GM23248 (cell line): ENCODE results near the gene FGL2. TPM values are rescaled to one million over a fixed set of nuclear protein-coding genes. Genes with fewer than 3 reads are reported as not detected.
"Not testable (repeated sequence)": the region's sequence is repeated elsewhere in the genome, so short reads cannot be mapped to it uniquely, and the experiment has no call there.

Source experiments
- DNase-seq: peaks from one replicate; pipeline ENCODE4 v3.0.0-alpha.2; 2015
- H2AFZ ChIP-seq: fragments of 200-600 bp; sonication (generic); 2 replicates; pipeline ENCODE4 v1.6.1; 2016; ENCODE audit warnings: antibody characterized with exemption
- H3F3A ChIP-seq: fragments of 200-600 bp; sonication (generic); 2 replicates; pipeline ENCODE4 v1.6.1; 2016; ENCODE audit warnings: mild to moderate bottlenecking, antibody characterized with exemption, mixed run types; ENCODE audit not compliant: insufficient read depth
- H3K27ac ChIP-seq: fragments of 200-600 bp; sonication (generic); 2 replicates; pipeline ENCODE4 v1.5.1; 2016; ENCODE audit warnings: mild to moderate bottlenecking
- H3K27me3 ChIP-seq: fragments of 200-600 bp; sonication (generic); replicated peaks from 2 replicates; pipeline ENCODE4 v1.6.1; 2016; ENCODE audit warnings: mild to moderate bottlenecking; ENCODE audit not compliant: insufficient read depth
- H3K36me3 ChIP-seq: fragments of 200-600 bp; sonication (generic); 2 replicates; pipeline ENCODE4 v1.6.1; 2016; ENCODE audit warnings: low read depth, mild to moderate bottlenecking
- H3K4me1 ChIP-seq: fragments of 200-600 bp; sonication (generic); 2 replicates; pipeline ENCODE4 v1.6.1; 2016; ENCODE audit warnings: mild to moderate bottlenecking; ENCODE audit not compliant: insufficient read depth
- H3K4me2 ChIP-seq: fragments of 200-600 bp; sonication (generic); one replicate; pipeline ENCODE4 v1.6.1; 2016; ENCODE audit warnings: mild to moderate bottlenecking; ENCODE audit not compliant: unreplicated experiment
- H3K4me3 ChIP-seq: fragments of 200-600 bp; sonication (generic); 2 replicates; pipeline ENCODE4 v1.5.1; 2016; ENCODE audit warnings: mild to moderate bottlenecking
- H3K79me2 ChIP-seq: fragments of 200-600 bp; sonication (generic); 2 replicates; pipeline ENCODE4 v1.6.1; 2016; ENCODE audit warnings: mild to moderate bottlenecking; ENCODE audit not compliant: insufficient read depth
- H3K9ac ChIP-seq: fragments of 200-600 bp; sonication (generic); 2 replicates; pipeline ENCODE4 v1.6.1; 2016; ENCODE audit warnings: mild to moderate bottlenecking
- H3K9me2 ChIP-seq: fragments of 200-600 bp; sonication (generic); 2 replicates; pipeline ENCODE4 v1.6.1; 2016; ENCODE audit warnings: mixed run types, mild to moderate bottlenecking, moderate library complexity; ENCODE audit not compliant: insufficient read depth
- H3K9me3 ChIP-seq: fragments of 200-600 bp; sonication (generic); one replicate; pipeline ENCODE4 v1.6.1; 2017; ENCODE audit warnings: low read depth
- H4K20me1 ChIP-seq: fragments of 200-600 bp; sonication (generic); 2 replicates; pipeline ENCODE4 v1.6.0; 2016; ENCODE audit not compliant: insufficient read depth
- EZH2 ChIP-seq: fragments of 200-600 bp; sonication (generic); IDR thresholded peaks from 2 replicates; pipeline ENCODE4 v1.6.1; 2018; ENCODE audit warnings: antibody characterized with exemption, mild to moderate bottlenecking; ENCODE audit not compliant: insufficient read depth, poor library complexity, severe bottlenecking
- EZH2phosphoT487 ChIP-seq: fragments of 200-600 bp; sonication (generic); IDR thresholded peaks from 2 replicates; pipeline ENCODE4 v1.6.1; 2018; ENCODE audit warnings: antibody characterized with exemption, moderate library complexity, mild to moderate bottlenecking, low read depth; ENCODE audit not compliant: insufficient read depth
- WGBS, 2 experiments: methylation state at CpG; one replicate each; pipeline ENCODE4 v1.1.6; 2015 to 2017; ENCODE audit warnings: low lambda C conversion rate in 2 of 2, low coverage in 1 of 2; ENCODE audit errors: missing lambda C conversion rate in 2 of 2; 5-methylcytosine and 5-hydroxymethylcytosine counted together
- in situ Hi-C: fragments of 300-500 bp; cut with MboI; formaldehyde crosslinking; loops from 2 replicates; pipeline ENCODE4 v1.15.0; 2020
- polyA plus RNA-seq: library from polyadenylated mRNA; unstranded; fragments of >200 nt; fragmentation: Nextera tagmentation; extraction: Ambion mirVana; gene quantifications from 2 replicates; pipeline ENCODE4 v1.2.1, GENCODE V29; 2016
- total RNA-seq: library from RNA; depleted of rRNA; stranded (reverse); fragments of >200 nt; shearing (Covaris generic); gene quantifications from 2 replicates; pipeline ENCODE4 v1.2.3, GENCODE V29; 2014

FGL2 gene
- total and polyA plus RNA-seq, 2 experiments from 2014 or later: 1.6 to 4.8 TPM

GRCh38 chr7:77171073-77171472, 28.5 kb downstream of the FGL2 start:
- H3K36me3 ChIP-seq, in situ Hi-C loops, H2AFZ ChIP-seq, H3K27ac ChIP-seq, H3K27me3 ChIP-seq, H3K9me2 ChIP-seq, H3K79me2 ChIP-seq, H3K4me3 ChIP-seq, H3K4me1 ChIP-seq, H4K20me1 ChIP-seq, H3K9ac ChIP-seq, H3F3A ChIP-seq, H3K4me2 ChIP-seq, H3K9me3 ChIP-seq, DNase-seq: not testable (repeated sequence)
- WGBS, 2 experiments: 92 to 93% methylated on average over 4 of the region's 4 CpGs

- Histone ChIP-seq H4K20me1 (no peaks in the 10 kb centered on the region), H3K36me3 (no peaks in the 10 kb centered on the region), H3K4me1 (peaks cover 18% of the 10 kb centered on the region), H3K4me3 (no peak overlapping the region), H3K9me2 (no peaks in the 10 kb centered on the region), H3K9ac (no peak overlapping the region), H3K79me2 (no peaks in the 10 kb centered on the region), H2AFZ (no peak overlapping the region), H3F3A (peaks cover 6% of the 10 kb centered on the region), H3K9me3 (no peaks in the 10 kb centered on the region), H3K4me2 (no peak overlapping the region), H3K27me3 (no peaks in the 10 kb centered on the region), H3K27ac (no peak overlapping the region; the same call in 1 of the 2 replicates)
- WGBS, 2 experiments: 0% methylated on average over 1 of the region's 1 CpG
- in situ Hi-C loops: no loop called here
- TF ChIP-seq EZH2phosphoT487: no peak
- TF ChIP-seq EZH2: no peak
- DNase-seq: peak; percentile 15
Measured at GRCh38 chr7:77157446-77157845, 42.2 kb downstream of the FGL2 start.

GRCh38 chr7:77157034-77157433, 42.6 kb downstream of the FGL2 start:
- H3K27me3 ChIP-seq, H3K4me2 ChIP-seq, H3K9me2 ChIP-seq, H3F3A ChIP-seq, H3K36me3 ChIP-seq, H2AFZ ChIP-seq, H3K79me2 ChIP-seq, in situ Hi-C loops, H3K9ac ChIP-seq, H3K27ac ChIP-seq, DNase-seq, H4K20me1 ChIP-seq, H3K4me3 ChIP-seq, H3K9me3 ChIP-seq: not testable (repeated sequence)
- no CpG with 5 or more reads among the region's 1 CpG for WGBS, 2 experiments
- H3K4me1 ChIP-seq: peaks cover 18% of the 10 kb centered on the region

- H3K27me3 ChIP-seq, in situ Hi-C loops, H3K9ac ChIP-seq, H3F3A ChIP-seq, H3K4me3 ChIP-seq, H3K36me3 ChIP-seq, H3K27ac ChIP-seq, H2AFZ ChIP-seq, H4K20me1 ChIP-seq, H3K79me2 ChIP-seq, H3K9me2 ChIP-seq, H3K9me3 ChIP-seq: not testable (repeated sequence)
- Histone ChIP-seq H3K4me1 (peaks cover 18% of the 10 kb centered on the region), H3K4me2 (peak overlapping the region; percentile 8)
- DNase-seq: peak; percentile 5
- WGBS, 2 experiments: 52 to 67% methylated on average over 4 to 5 of the region's 5 CpGs
Measured at GRCh38 chr7:77155601-77156377, 43.8 kb downstream of the FGL2 start.

GRCh38 chr7:77154917-77155464, 44.6 kb downstream of the FGL2 start:
- in situ Hi-C loops, H3K27me3 ChIP-seq, H3K27ac ChIP-seq, H3K36me3 ChIP-seq, H3K9me2 ChIP-seq, H3K9me3 ChIP-seq, H3K79me2 ChIP-seq, H3F3A ChIP-seq, H3K4me3 ChIP-seq, H2AFZ ChIP-seq, H4K20me1 ChIP-seq, H3K9ac ChIP-seq, H3K4me2 ChIP-seq: not testable (repeated sequence)
- DNase-seq: peak; percentile 1
- peaks cover 18% of the 10 kb centered on the region for H3K4me1 ChIP-seq
- 82 to 83% methylated on average over 3 of the region's 3 CpGs for WGBS, 2 experiments

GRCh38 chr7:77152232-77152631, 47.4 kb downstream of the FGL2 start:
- peak; percentile 39 for DNase-seq
- H3K79me2 ChIP-seq, H4K20me1 ChIP-seq, H3K9me3 ChIP-seq, H3K36me3 ChIP-seq, H3K4me3 ChIP-seq, in situ Hi-C loops, H3K9ac ChIP-seq, H3K27me3 ChIP-seq, H3K27ac ChIP-seq, H2AFZ ChIP-seq, H3K4me2 ChIP-seq, H3F3A ChIP-seq, H3K9me2 ChIP-seq: not testable (repeated sequence)
- peaks cover 10% of the 10 kb centered on the region for H3K4me1 ChIP-seq
